HL-60 (cell line): ENCODE measurements around the gene PPM1M.

Source experiments
- POLR2AphosphoS5 ChIP-seq: IDR thresholded peaks from 2 replicates; pipeline ENCODE4 v1.6.1; 2012; ENCODE audit warnings: low read depth
- TF ChIP-seq, protein P1 (sequence below): IDR thresholded peaks from one replicate; pipeline ENCODE4 v1.5.1; 2011; ENCODE audit warnings: low read length, control low read depth, inconsistent platforms; ENCODE audit not compliant: insufficient read depth

DNA sequence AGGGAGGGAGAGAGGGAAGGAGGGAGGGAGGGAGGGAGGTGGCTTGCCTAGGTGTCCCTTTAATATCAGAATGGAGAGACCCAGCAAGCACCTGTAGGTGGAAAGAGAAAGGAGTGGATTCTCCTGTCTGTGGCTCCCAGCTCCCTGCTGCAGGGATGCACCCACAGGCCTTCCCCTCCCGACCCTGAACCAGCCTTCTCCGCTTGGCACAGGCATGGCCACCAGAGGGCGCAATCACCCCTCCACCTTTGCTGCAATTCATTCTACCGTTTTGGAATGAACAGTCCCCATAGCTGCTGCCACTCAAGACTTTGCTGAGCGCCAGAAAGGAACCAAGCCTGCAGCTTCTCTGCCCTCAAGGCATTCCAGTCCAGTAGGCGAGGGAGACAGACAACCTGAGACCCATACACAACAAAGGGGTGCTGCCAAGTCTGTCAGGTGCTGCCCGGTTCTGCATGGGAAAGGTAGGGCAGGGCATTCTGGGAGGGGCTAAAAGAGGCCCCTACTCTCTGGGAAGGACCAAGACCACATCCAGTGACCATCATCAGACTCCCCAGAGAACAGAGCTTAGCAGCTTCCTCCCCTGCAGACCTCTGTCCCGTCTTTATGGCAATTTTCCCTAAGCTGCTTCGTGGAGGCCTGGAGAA lies 25.1 kb upstream of the PPM1M start:
- TF ChIP-seq, protein P1, sequence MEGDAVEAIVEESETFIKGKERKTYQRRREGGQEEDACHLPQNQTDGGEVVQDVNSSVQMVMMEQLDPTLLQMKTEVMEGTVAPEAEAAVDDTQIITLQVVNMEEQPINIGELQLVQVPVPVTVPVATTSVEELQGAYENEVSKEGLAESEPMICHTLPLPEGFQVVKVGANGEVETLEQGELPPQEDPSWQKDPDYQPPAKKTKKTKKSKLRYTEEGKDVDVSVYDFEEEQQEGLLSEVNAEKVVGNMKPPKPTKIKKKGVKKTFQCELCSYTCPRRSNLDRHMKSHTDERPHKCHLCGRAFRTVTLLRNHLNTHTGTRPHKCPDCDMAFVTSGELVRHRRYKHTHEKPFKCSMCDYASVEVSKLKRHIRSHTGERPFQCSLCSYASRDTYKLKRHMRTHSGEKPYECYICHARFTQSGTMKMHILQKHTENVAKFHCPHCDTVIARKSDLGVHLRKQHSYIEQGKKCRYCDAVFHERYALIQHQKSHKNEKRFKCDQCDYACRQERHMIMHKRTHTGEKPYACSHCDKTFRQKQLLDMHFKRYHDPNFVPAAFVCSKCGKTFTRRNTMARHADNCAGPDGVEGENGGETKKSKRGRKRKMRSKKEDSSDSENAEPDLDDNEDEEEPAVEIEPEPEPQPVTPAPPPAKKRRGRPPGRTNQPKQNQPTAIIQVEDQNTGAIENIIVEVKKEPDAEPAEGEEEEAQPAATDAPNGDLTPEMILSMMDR, result peak; percentile 99
- TF ChIP-seq POLR2AphosphoS5, result peak; percentile 42; the same call in 1 of the 2 replicates
